GM21367 (cell line): ENCODE measurements around the gene IFT43.
"Not testable (repeated sequence)": the region's sequence is repeated elsewhere in the genome, so short reads cannot be mapped to it uniquely, and the experiment has no call there.

Source experiments
- ATAC-seq: cut with Tn5 transposase; IDR thresholded peaks from one replicate; pipeline ENCODE4 v1.9.1; 2021; ENCODE audit not compliant: unreplicated experiment

Gene IFT43

GRCh38 chr14:76009627-76010026 lies 24.1 kb downstream of the IFT43 start:
- ATAC-seq = not testable (repeated sequence)

- ATAC-seq = no peak
These were observed 26.4 kb downstream of the IFT43 start for GRCh38 chr14:76011930-76012329.

GRCh38 chr14:76012354-76012753 lies 26.8 kb downstream of the IFT43 start:
- no peak for ATAC-seq

- no peak for ATAC-seq
These were observed 29.6 kb downstream of the IFT43 start for GRCh38 chr14:76015191-76015590.

- ATAC-seq = no peak
These were observed 30.1 kb downstream of the IFT43 start for GRCh38 chr14:76015668-76016067.

GRCh38 chr14:76019676-76020075 lies 34.1 kb downstream of the IFT43 start:
- ATAC-seq = no peak

- no peak for ATAC-seq
These were observed 37.4 kb downstream of the IFT43 start for GRCh38 chr14:76022991-76023390.

- ATAC-seq = no peak
These were observed 38.2 kb downstream of the IFT43 start for GRCh38 chr14:76023757-76024156.

GRCh38 chr14:76024211-76024907 lies 38.8 kb downstream of the IFT43 start:
- ATAC-seq = no peak

GRCh38 chr14:76034566-76034965 lies 49.0 kb downstream of the IFT43 start:
- ATAC-seq = no peak

- ATAC-seq = no peak
These were observed 55.1 kb downstream of the IFT43 start for GRCh38 chr14:76040704-76041103.

GRCh38 chr14:76045773-76046172 lies 60.2 kb downstream of the IFT43 start:
- ATAC-seq = no peak

- no peak for ATAC-seq
These were observed 64.7 kb downstream of the IFT43 start for GRCh38 chr14:76050250-76050649.

GRCh38 chr14:76050797-76051392 lies 65.3 kb downstream of the IFT43 start:
- no peak for ATAC-seq

- no peak for ATAC-seq
These were observed 66.3 kb downstream of the IFT43 start for GRCh38 chr14:76051717-76052465.

- no peak for ATAC-seq
These were observed 68.2 kb downstream of the IFT43 start for GRCh38 chr14:76053572-76054355.

GRCh38 chr14:76055330-76055729 lies 69.8 kb downstream of the IFT43 start:
- no peak for ATAC-seq

- ATAC-seq = no peak
These were observed 70.6 kb downstream of the IFT43 start for GRCh38 chr14:76056128-76056527.

GRCh38 chr14:76057914-76058313 lies 72.4 kb downstream of the IFT43 start:
- ATAC-seq = no peak

GRCh38 chr14:76063327-76063726 lies 77.8 kb downstream of the IFT43 start:
- ATAC-seq = no peak

GRCh38 chr14:76065519-76065918 lies 80.0 kb downstream of the IFT43 start:
- no peak for ATAC-seq
